ENCODE results near the gene STIP1. TPM values are rescaled to one million over a fixed set of nuclear protein-coding genes. Genes with fewer than 3 reads are reported as not detected.

STIP1 gene
- total and polyA plus RNA-seq, 9 of the 15 experiments (the other 6 are each of a cell fraction or from before 2014, with no cell fraction given) = 58.1 to 465 (median 346) TPM

DNA sequence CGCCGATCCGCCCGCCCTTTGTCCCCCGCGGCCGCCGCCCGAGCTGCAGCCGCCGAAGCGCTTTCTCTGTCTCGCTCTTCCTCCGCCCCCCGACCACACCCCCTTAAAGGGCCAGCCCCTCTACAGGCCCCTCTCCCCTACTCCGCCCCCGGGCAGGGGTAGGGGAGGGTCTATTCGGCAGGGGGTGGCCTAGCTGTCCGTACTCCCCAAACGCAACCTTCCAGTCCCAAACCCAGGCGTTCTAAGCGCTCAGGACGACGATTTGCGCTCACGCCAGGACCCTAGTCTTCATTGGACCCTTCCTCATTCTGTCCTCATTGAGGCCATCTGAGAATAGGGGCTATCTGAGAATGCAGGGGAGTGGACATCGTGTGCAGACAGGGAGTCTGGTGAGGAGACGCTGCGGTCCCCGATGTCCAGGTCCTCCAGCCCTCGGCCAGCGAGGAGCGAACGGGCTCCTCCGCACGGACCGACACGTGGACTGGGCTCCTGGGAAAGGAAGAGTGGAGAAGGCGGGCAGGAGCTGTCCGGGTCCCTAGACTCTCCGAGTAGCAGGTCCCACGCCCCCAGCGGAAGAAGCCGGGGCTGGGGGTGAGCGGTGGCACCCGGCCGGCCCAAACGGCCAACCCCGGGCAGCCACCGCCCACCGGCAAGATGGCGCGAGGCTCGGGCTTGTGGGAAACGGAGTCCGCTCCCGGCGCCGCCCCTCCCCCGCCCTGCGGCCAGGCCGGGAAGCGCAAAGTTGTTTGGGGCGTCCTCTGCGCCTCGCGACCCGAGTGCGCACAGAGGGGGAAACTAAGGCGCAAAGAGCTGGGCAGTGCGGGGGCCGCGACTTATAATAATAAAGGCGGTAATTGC lies 61.1 kb downstream of the STIP1 start, which contains the start of gene PPP1R14B (continued):
- TF ChIP-seq HMG20B (CRISPR knock-in tag; IDR thresholded peaks at IDR 0.05) = no peak
- 0 out of 2 replicates have a peak, but pooled peaks have one; percentile 29 for TF ChIP-seq TCF7 (IDR thresholded peaks at IDR 0.05; ENCODE audit: borderline replicate concordance)
- TF ChIP-seq NR4A1 (CRISPR knock-in tag; IDR thresholded peaks at IDR 0.05) = 0 out of 2 replicates have a peak, but pooled peaks have one; percentile 50
- TF ChIP-seq NR4A1 (tag; IDR thresholded peaks at IDR 0.05) = 0 out of 2 replicates have a peak, but pooled peaks have one; percentile 24
- peak; percentile 95 for TF ChIP-seq EP400 (IDR thresholded peaks at IDR 0.05)
- TF ChIP-seq, protein P1, sequence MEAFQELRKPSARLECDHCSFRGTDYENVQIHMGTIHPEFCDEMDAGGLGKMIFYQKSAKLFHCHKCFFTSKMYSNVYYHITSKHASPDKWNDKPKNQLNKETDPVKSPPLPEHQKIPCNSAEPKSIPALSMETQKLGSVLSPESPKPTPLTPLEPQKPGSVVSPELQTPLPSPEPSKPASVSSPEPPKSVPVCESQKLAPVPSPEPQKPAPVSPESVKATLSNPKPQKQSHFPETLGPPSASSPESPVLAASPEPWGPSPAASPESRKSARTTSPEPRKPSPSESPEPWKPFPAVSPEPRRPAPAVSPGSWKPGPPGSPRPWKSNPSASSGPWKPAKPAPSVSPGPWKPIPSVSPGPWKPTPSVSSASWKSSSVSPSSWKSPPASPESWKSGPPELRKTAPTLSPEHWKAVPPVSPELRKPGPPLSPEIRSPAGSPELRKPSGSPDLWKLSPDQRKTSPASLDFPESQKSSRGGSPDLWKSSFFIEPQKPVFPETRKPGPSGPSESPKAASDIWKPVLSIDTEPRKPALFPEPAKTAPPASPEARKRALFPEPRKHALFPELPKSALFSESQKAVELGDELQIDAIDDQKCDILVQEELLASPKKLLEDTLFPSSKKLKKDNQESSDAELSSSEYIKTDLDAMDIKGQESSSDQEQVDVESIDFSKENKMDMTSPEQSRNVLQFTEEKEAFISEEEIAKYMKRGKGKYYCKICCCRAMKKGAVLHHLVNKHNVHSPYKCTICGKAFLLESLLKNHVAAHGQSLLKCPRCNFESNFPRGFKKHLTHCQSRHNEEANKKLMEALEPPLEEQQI (IDR thresholded peaks at IDR 0.05) = no peak
- no peak for TF ChIP-seq POLR2AphosphoS2 (IDR thresholded peaks at IDR 0.05; ENCODE audit: low read length)
- no peak for TF ChIP-seq OTX1 (CRISPR knock-in tag; IDR thresholded peaks at IDR 0.05)
- TF ChIP-seq, protein P2, sequence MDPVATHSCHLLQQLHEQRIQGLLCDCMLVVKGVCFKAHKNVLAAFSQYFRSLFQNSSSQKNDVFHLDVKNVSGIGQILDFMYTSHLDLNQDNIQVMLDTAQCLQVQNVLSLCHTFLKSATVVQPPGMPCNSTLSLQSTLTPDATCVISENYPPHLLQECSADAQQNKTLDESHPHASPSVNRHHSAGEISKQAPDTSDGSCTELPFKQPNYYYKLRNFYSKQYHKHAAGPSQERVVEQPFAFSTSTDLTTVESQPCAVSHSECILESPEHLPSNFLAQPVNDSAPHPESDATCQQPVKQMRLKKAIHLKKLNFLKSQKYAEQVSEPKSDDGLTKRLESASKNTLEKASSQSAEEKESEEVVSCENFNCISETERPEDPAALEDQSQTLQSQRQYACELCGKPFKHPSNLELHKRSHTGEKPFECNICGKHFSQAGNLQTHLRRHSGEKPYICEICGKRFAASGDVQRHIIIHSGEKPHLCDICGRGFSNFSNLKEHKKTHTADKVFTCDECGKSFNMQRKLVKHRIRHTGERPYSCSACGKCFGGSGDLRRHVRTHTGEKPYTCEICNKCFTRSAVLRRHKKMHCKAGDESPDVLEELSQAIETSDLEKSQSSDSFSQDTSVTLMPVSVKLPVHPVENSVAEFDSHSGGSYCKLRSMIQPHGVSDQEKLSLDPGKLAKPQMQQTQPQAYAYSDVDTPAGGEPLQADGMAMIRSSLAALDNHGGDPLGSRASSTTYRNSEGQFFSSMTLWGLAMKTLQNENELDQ (CRISPR knock-in tag; IDR thresholded peaks at IDR 0.05; ENCODE audit: borderline replicate concordance) = no peak
- no peak for TF ChIP-seq GTF2F1 (IDR thresholded peaks at IDR 0.05; ENCODE audit: low read depth, low read length)
- TF ChIP-seq, protein P3, sequence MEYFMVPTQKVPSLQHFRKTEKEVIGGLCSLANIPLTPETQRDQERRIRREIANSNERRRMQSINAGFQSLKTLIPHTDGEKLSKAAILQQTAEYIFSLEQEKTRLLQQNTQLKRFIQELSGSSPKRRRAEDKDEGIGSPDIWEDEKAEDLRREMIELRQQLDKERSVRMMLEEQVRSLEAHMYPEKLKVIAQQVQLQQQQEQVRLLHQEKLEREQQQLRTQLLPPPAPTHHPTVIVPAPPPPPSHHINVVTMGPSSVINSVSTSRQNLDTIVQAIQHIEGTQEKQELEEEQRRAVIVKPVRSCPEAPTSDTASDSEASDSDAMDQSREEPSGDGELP (CRISPR knock-in tag; IDR thresholded peaks at IDR 0.05; ENCODE audit: borderline replicate concordance) = peak; percentile 80; the same call in 1 of the 2 replicates
- TF ChIP-seq, protein P4, sequence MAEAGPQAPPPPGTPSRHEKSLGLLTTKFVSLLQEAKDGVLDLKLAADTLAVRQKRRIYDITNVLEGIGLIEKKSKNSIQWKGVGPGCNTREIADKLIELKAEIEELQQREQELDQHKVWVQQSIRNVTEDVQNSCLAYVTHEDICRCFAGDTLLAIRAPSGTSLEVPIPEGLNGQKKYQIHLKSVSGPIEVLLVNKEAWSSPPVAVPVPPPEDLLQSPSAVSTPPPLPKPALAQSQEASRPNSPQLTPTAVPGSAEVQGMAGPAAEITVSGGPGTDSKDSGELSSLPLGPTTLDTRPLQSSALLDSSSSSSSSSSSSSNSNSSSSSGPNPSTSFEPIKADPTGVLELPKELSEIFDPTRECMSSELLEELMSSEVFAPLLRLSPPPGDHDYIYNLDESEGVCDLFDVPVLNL (CRISPR knock-in tag; IDR thresholded peaks at IDR 0.05; ENCODE audit: low read depth) = no peak
- peak; percentile 44; the same call in 1 of the 2 replicates for TF ChIP-seq NR2C1 (IDR thresholded peaks at IDR 0.05)
- peak; percentile 70 for TF ChIP-seq NR2C1 (tag; IDR thresholded peaks at IDR 0.05)
- TF ChIP-seq ZNF584 (CRISPR knock-in tag; IDR thresholded peaks at IDR 0.05; ENCODE audit: low read depth) = no peak
- no peak for TF ChIP-seq NELFE (IDR thresholded peaks at IDR 0.05; ENCODE audit: insufficient read depth, insufficient read length)
- TF ChIP-seq ZNF644 (tag; IDR thresholded peaks at IDR 0.05; ENCODE audit: low read depth) = peak; percentile 63; the same call in 1 of the 2 replicates
- TF ChIP-seq CHD2 (IDR thresholded peaks at IDR 0.05; ENCODE audit: low read depth, low read length) = peak; percentile 67
- TF ChIP-seq CHD1 (IDR thresholded peaks at IDR 0.05; ENCODE audit: low read length) = no peak
- TF ChIP-seq MYNN (IDR thresholded peaks at IDR 0.05) = no peak
- TF ChIP-seq MYNN (CRISPR knock-in tag; IDR thresholded peaks at IDR 0.05) = no peak
- no peak for TF ChIP-seq POU5F1 (IDR thresholded peaks at IDR 0.05; ENCODE audit: borderline replicate concordance, low read depth, low read length, partially characterized antibody)
